ENCODE results near the gene ADORA1. TPM values are rescaled to one million over a fixed set of nuclear protein-coding genes. Genes with fewer than 3 reads are reported as not detected.

ADORA1 gene
- total RNA-seq, 4 donors from 2014 or later: 1.3 to 5.6 TPM; not detected in 2

DNA sequence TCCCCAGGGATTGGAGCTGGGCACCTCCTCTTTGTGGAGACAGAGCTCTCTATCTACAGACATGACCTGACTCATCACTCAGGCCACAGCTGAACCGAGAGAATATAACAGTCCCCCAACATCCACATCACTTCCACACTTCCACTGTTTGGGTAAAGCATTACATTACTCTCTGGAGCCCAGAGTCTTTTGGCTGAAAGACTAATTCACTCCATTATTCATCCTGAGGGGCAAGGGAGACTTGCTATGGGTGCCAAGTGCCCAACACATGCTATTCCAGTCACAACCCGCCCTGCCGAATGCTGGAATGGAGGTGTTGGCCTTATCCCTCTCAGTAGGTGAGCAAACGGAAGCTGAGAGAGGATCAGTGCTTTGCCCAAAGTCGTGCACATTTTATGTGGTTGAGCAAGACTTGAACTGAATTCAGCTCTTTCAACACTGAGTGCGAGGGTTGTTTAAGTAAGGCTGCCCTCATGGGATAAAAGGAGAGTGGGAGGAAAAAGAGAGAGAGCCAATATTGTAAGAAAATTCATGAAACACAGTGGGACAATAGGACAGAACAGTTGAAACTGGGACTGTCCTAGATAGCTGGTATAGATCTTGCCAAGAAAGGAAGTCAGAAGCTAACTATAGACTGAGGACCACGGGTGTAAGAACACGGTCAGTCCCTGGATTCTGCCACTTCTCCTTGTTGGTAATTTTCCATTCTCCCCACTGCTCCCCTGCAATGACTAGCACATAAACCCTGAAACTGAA, 72.5 kb downstream of the ADORA1 start:
- peak overlapping the region; percentile 45 to 69 (median 57) for H3K27ac ChIP-seq
- 67 to 68% methylated on average over 1 to 8 of the region's 8 CpGs for WGBS, 2 donors (ENCODE audit: low coverage in 1 of 2)
- in situ Hi-C loops (cut with MboI; ENCODE audit: low pct_ligation_motif_present in 1 of 4, low pct_unique_long_range_greater_than_20kb in 1 of 4, low sequenced_read_pairs in 3 of 4) (no loop called here), intact Hi-C loops (cut with DNase I; ENCODE audit: low total_unique reads) (no loop called here)
- no peak for DNase-seq
- no peaks in the 10 kb centered on the region for H3K36me3 ChIP-seq
- no peaks in the 10 kb centered on the region for H3K27me3 ChIP-seq
- TF ChIP-seq, protein P1, sequence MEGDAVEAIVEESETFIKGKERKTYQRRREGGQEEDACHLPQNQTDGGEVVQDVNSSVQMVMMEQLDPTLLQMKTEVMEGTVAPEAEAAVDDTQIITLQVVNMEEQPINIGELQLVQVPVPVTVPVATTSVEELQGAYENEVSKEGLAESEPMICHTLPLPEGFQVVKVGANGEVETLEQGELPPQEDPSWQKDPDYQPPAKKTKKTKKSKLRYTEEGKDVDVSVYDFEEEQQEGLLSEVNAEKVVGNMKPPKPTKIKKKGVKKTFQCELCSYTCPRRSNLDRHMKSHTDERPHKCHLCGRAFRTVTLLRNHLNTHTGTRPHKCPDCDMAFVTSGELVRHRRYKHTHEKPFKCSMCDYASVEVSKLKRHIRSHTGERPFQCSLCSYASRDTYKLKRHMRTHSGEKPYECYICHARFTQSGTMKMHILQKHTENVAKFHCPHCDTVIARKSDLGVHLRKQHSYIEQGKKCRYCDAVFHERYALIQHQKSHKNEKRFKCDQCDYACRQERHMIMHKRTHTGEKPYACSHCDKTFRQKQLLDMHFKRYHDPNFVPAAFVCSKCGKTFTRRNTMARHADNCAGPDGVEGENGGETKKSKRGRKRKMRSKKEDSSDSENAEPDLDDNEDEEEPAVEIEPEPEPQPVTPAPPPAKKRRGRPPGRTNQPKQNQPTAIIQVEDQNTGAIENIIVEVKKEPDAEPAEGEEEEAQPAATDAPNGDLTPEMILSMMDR (IDR thresholded peaks at IDR 0.05): no peak
- TF ChIP-seq POLR2AphosphoS5 (IDR thresholded peaks at IDR 0.05) (peak in 1 of 3 donors; percentile 51), POLR2A (IDR thresholded peaks at IDR 0.05) (no peak)
- H3K4me1 ChIP-seq: peaks cover 0 to 6% (median 1%) of the 10 kb centered on the region in 4 donors
- no peak overlapping the region for H3K4me3 ChIP-seq
- no peaks in the 10 kb centered on the region for H3K9me3 ChIP-seq

DNA sequence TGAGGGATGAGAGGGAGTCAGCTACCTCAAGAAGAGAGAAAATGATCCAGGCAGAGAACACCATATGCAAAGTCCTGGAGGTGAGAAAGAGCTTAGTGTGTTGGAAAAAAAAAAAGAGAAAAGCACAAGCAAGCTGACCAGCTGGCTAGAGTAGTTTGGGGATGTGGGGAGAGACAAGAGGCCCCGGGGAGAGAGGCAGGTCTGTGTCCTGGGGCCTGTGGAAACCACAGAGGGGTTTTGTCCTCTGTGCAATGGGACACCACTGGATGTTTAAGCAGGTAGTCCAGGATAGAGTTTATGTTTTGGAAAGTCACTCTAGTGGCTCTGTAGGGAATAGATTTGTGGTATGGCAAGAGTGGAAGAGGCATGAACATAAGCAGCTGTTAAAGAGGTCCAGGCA, 73.4 kb downstream of the ADORA1 start:
- Histone ChIP-seq H3K27ac (peak overlapping the region; percentile 45 to 69 (median 57)), H3K36me3 (no peaks in the 10 kb centered on the region), H3K4me1 (peaks cover 0 to 6% (median 1%) of the 10 kb centered on the region in 4 donors), H3K9me3 (no peaks in the 10 kb centered on the region), H3K4me3 (no peak overlapping the region), H3K27me3 (no peaks in the 10 kb centered on the region)
- DNase-seq: no peak
- no peak for TF ChIP-seq POLR2A (IDR thresholded peaks at IDR 0.05)
- TF ChIP-seq, protein P1 (IDR thresholded peaks at IDR 0.05): no peak
- no peak for TF ChIP-seq POLR2AphosphoS5 (IDR thresholded peaks at IDR 0.05)
- in situ Hi-C loops (cut with MboI; ENCODE audit: low pct_ligation_motif_present in 1 of 4, low pct_unique_long_range_greater_than_20kb in 1 of 4, low sequenced_read_pairs in 3 of 4): no loop called here
- intact Hi-C loops (cut with DNase I; ENCODE audit: low total_unique reads): no loop called here
- WGBS, 2 donors (ENCODE audit: low coverage in 1 of 2): 33 to 70% methylated on average over 1 of the region's 1 CpG

DNA sequence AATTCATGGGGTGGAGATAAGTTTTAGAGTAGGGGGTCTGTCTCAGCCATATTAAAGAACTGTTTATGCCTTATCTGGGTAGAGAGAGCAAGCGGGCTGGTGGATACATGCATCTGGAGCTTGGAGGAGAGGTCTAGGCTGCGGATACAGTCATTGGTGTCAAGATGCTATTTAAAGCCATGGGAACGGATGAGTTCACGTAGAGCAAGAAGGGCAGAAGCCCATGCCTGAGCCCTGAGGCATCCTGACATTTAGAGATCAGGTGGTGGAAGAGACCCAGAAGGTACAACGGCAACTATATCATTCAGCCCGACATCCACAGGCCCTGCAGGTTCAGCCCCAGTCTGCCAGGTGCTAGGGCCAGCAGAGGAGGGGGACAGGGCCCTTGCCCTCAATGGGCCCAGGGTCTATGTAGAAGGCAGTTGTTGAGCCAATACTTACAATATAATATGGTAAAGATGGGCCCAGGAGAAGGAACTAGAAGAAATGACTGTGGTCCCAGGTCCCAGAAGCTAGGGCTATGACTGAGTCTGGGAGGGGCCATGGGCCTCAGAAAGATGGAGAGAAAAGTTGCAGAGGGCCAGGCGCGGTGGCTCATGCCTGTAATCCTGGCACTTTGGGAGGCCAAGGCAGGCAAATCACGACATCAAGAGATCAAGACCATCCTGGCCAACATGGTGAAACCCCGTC, 74.1 kb downstream of the ADORA1 start:
- Histone ChIP-seq H3K27ac (peak overlapping the region; percentile 56 to 72 (median 63)), H3K36me3 (no peaks in the 10 kb centered on the region), H3K27me3 (no peaks in the 10 kb centered on the region), H3K4me3 (no peak overlapping the region), H3K4me1 (peaks cover 0 to 6% (median 1%) of the 10 kb centered on the region in 4 donors), H3K9me3 (no peaks in the 10 kb centered on the region)
- intact Hi-C loops (cut with DNase I; ENCODE audit: low total_unique reads): no loop called here
- TF ChIP-seq POLR2A (IDR thresholded peaks at IDR 0.05): no peak
- TF ChIP-seq POLR2AphosphoS5 (IDR thresholded peaks at IDR 0.05): no peak
- TF ChIP-seq EP300 (IDR thresholded peaks at IDR 0.05; ENCODE audit: low read depth): no peak
- TF ChIP-seq, protein P1 (IDR thresholded peaks at IDR 0.05): no peak
- DNase-seq: no peak
- in situ Hi-C loops (cut with MboI; ENCODE audit: low pct_ligation_motif_present in 1 of 4, low pct_unique_long_range_greater_than_20kb in 1 of 4, low sequenced_read_pairs in 3 of 4): no loop called here
- WGBS, 2 donors (ENCODE audit: low coverage in 1 of 2): 62 to 97% methylated on average over 4 to 10 of the region's 10 CpGs

DNA sequence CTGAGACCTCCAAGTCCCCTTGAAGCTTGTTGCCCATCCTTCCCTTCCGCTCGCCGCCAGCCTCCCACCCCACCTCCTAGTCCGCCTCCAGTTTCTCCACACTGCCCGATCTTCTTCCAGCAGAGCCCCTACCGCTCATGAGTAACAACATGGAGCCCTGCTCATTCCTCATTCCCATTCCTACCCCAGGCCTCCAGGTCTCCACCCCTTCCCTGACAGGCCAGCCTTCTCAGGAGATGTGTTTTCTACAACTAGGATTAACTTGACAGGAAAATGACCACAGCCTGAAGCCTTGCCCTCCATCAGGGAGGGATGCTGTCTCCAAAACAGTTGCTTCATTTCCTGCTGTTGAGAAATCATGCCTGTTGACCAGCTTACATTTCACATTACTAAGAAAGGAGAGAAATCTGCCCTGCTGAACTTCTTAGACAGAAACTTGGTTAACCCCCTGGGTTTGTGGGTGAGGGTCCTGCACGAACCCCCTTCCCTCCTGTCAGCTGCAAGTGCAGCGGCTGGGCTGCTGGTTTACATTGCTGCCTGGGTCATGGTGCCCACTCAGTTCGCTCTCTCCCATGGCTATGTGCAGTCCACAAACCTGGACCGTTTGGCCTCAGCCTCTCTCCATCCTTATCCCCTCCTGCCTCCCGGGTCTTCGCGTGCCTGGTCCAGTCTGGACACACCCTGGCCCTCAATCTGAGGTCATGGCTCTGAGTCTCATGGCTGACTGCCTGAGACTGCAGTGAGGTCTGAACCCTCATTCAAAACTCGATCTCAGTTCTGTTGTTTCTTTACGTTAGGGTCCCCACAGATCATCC, 75.1 kb downstream of the ADORA1 start:
- WGBS, 2 donors (ENCODE audit: low coverage in 1 of 2): 72 to 80% methylated on average over 1 to 15 of the region's 15 CpGs
- TF ChIP-seq EP300 (IDR thresholded peaks at IDR 0.05; ENCODE audit: low read depth) (no peak), POLR2AphosphoS5 (IDR thresholded peaks at IDR 0.05) (peak in 2 of 3 donors; percentile 7 to 72), POLR2A (IDR thresholded peaks at IDR 0.05) (no peak)
- TF ChIP-seq, protein P1 (IDR thresholded peaks at IDR 0.05): no peak
- Histone ChIP-seq H3K9me3 (no peaks in the 10 kb centered on the region), H3K27me3 (no peaks in the 10 kb centered on the region), H3K36me3 (no peaks in the 10 kb centered on the region), H3K4me3 (no peak overlapping the region), H3K27ac (peak overlapping the region; percentile 54 to 72 (median 62)), H3K4me1 (peaks cover 0 to 6% (median 1%) of the 10 kb centered on the region in 4 donors)
- peak; percentile 37 for DNase-seq
- in situ Hi-C loops (cut with MboI; ENCODE audit: low pct_ligation_motif_present in 1 of 4, low pct_unique_long_range_greater_than_20kb in 1 of 4, low sequenced_read_pairs in 3 of 4): no loop called here
- intact Hi-C loops (cut with DNase I; ENCODE audit: low total_unique reads): no loop called here

All from transverse colon (tissue), 4 donors.